Fibroblast of lung (primary cell): ENCODE measurements around the gene FREM1.

ENCODE experiments used
- CTCF ChIP-seq, 2 donors: IDR thresholded peaks in 1 of 2; conservative IDR thresholded peaks in 1 of 2; 1 replicate in 1 of 2; 2 replicates in 1 of 2; pipeline ENCODE4 v1.5.1; 2011 to 2012; ENCODE audit warnings: low read length in 2 of 2, control low read depth in 1 of 2, inconsistent platforms in 1 of 2, low read depth in 1 of 2, mild to moderate bottlenecking in 1 of 2
- EZH2 ChIP-seq: IDR thresholded peaks from 2 replicates; pipeline ENCODE4 v1.5.1; 2012; ENCODE audit warnings: low read length, control low read depth, mild to moderate bottlenecking; ENCODE audit errors: missing control alignments

- no peak for TF ChIP-seq CTCF (conservative IDR thresholded peaks at IDR 0.05 in 1 of 2, IDR thresholded peaks at IDR 0.05 in 1 of 2; ENCODE audit: low read depth in 1 of 2, low read length in 2 of 2)
- no peak for TF ChIP-seq EZH2
These were observed 203.6 kb downstream of the FREM1 start for GRCh38 chr9:14706530-14707140.
